ENCODE results near the gene CEP290. TPM values are rescaled to one million over a fixed set of nuclear protein-coding genes. Genes with fewer than 3 reads are reported as not detected.

Gene CEP290
- total RNA-seq, 1 experiment from 2014 or later: 14.1 TPM

- TF ChIP-seq CTCF (IDR thresholded peaks at IDR 0.05; ENCODE audit: unreplicated experiment): no peak
- H3K36me3 Mint-ChIP-seq (ENCODE audit: insufficient read depth, unreplicated experiment): peaks cover 5% of the 10 kb centered on the region
- intact Hi-C loops (cut with micrococcal nuclease; ENCODE audit: unreplicated experiment): no loop called here
- no peaks in the 10 kb centered on the region for H3K27me3 Mint-ChIP-seq (ENCODE audit: unreplicated experiment)
- DNase-seq: no peak
- no peaks in the 10 kb centered on the region for H3K4me1 Mint-ChIP-seq (ENCODE audit: low read depth, unreplicated experiment)
- BruUV-seq (replicated peaks): no TSS peak
- H3K9me3 Mint-ChIP-seq (ENCODE audit: low read depth, unreplicated experiment): no peaks in the 10 kb centered on the region
- CTCF ChIA-PET: no interaction called here
- H3K27ac Mint-ChIP-seq (ENCODE audit: unreplicated experiment): no peak overlapping the region
- H3K4me3 Mint-ChIP-seq (ENCODE audit: low read depth, unreplicated experiment): no peak overlapping the region
These were observed 49.1 kb downstream of the CEP290 start for GRCh38 chr12:88092771-88093170.

- no peak for DNase-seq
- TF ChIP-seq CTCF (IDR thresholded peaks at IDR 0.05; ENCODE audit: unreplicated experiment): no peak
- no peak overlapping the region for H3K4me3 Mint-ChIP-seq (ENCODE audit: low read depth, unreplicated experiment)
- H3K9me3 Mint-ChIP-seq (ENCODE audit: low read depth, unreplicated experiment): no peaks in the 10 kb centered on the region
- H3K4me1 Mint-ChIP-seq (ENCODE audit: low read depth, unreplicated experiment): no peaks in the 10 kb centered on the region
- CTCF ChIA-PET: no interaction called here
- intact Hi-C loops (cut with micrococcal nuclease; ENCODE audit: unreplicated experiment): no loop called here
- no peak overlapping the region for H3K27ac Mint-ChIP-seq (ENCODE audit: unreplicated experiment)
- H3K27me3 Mint-ChIP-seq (ENCODE audit: unreplicated experiment): no peaks in the 10 kb centered on the region
- H3K36me3 Mint-ChIP-seq (ENCODE audit: insufficient read depth, unreplicated experiment): peaks cover 3% of the 10 kb centered on the region
- BruUV-seq (replicated peaks): no TSS peak
These were observed 57.7 kb downstream of the CEP290 start for GRCh38 chr12:88084210-88084609.

- CTCF ChIA-PET: no interaction called here
These were observed 58.3 kb downstream of the CEP290 start for GRCh38 chr12:88083634-88084033.

GRCh38 chr12:88081247-88081646 is 60.6 kb downstream of the CEP290 start:
- BruUV-seq (replicated peaks): no TSS peak
- intact Hi-C loops (cut with micrococcal nuclease; ENCODE audit: unreplicated experiment): no loop called here

More at GRCh38 chr12:88083634-88084033, 58.3 kb downstream of the CEP290 start:
- Mint-ChIP-seq H3K27ac (ENCODE audit: unreplicated experiment) (no peak overlapping the region), H3K27me3 (ENCODE audit: unreplicated experiment) (no peaks in the 10 kb centered on the region), H3K4me1 (ENCODE audit: low read depth, unreplicated experiment) (no peaks in the 10 kb centered on the region), H3K4me3 (ENCODE audit: low read depth, unreplicated experiment) (no peak overlapping the region), H3K36me3 (ENCODE audit: insufficient read depth, unreplicated experiment) (no peaks in the 10 kb centered on the region), H3K9me3 (ENCODE audit: low read depth, unreplicated experiment) (no peaks in the 10 kb centered on the region)
- no TSS peak for BruUV-seq (replicated peaks)
- no peak for DNase-seq
- TF ChIP-seq CTCF (IDR thresholded peaks at IDR 0.05; ENCODE audit: unreplicated experiment): no peak
- intact Hi-C loops (cut with micrococcal nuclease; ENCODE audit: unreplicated experiment): no loop called here

More at GRCh38 chr12:88081247-88081646, 60.6 kb downstream of the CEP290 start:
- H3K4me3 Mint-ChIP-seq (ENCODE audit: low read depth, unreplicated experiment): no peak overlapping the region
- TF ChIP-seq CTCF (IDR thresholded peaks at IDR 0.05; ENCODE audit: unreplicated experiment): no peak
- CTCF ChIA-PET: no interaction called here
- no peaks in the 10 kb centered on the region for H3K27me3 Mint-ChIP-seq (ENCODE audit: unreplicated experiment)
- no peaks in the 10 kb centered on the region for H3K36me3 Mint-ChIP-seq (ENCODE audit: insufficient read depth, unreplicated experiment)
- H3K4me1 Mint-ChIP-seq (ENCODE audit: low read depth, unreplicated experiment): no peaks in the 10 kb centered on the region
- no peaks in the 10 kb centered on the region for H3K9me3 Mint-ChIP-seq (ENCODE audit: low read depth, unreplicated experiment)
- no peak overlapping the region for H3K27ac Mint-ChIP-seq (ENCODE audit: unreplicated experiment)
- DNase-seq: no peak
